ENCODE data around the gene ATF7IP.

Gene ATF7IP

DNA sequence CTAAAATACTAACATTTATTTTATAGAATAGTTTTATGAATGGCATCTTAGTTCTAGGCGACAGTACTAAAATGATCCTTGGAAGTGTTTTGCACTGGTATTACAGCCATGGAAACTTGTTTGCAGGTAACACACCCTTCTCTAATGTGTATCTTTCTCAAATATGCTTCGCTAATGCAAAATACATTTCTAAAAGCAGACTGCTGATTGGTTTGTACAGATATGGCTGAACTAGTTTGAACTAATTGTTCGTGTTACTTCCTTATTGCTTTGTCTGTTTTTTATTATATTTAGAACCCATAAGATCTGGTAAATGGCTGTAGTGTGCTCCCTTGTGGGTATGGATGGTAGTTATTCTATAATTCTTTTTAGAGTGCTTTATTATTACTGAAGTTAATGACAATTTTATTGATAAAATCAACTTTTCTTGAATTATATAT lies 53.0 kb downstream of the ATF7IP start:
- DNase-seq (ENCODE audit: low read depth), result peak; percentile 55
- TF ChIP-seq, protein P1, sequence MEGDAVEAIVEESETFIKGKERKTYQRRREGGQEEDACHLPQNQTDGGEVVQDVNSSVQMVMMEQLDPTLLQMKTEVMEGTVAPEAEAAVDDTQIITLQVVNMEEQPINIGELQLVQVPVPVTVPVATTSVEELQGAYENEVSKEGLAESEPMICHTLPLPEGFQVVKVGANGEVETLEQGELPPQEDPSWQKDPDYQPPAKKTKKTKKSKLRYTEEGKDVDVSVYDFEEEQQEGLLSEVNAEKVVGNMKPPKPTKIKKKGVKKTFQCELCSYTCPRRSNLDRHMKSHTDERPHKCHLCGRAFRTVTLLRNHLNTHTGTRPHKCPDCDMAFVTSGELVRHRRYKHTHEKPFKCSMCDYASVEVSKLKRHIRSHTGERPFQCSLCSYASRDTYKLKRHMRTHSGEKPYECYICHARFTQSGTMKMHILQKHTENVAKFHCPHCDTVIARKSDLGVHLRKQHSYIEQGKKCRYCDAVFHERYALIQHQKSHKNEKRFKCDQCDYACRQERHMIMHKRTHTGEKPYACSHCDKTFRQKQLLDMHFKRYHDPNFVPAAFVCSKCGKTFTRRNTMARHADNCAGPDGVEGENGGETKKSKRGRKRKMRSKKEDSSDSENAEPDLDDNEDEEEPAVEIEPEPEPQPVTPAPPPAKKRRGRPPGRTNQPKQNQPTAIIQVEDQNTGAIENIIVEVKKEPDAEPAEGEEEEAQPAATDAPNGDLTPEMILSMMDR (IDR thresholded peaks at IDR 0.05; ENCODE audit: control insufficient read depth, extremely low read depth, insufficient read depth), result peak; percentile 36
- peak overlapping the region; percentile 30; the same call in 1 of the 2 replicates for H3K4me3 ChIP-seq (ENCODE audit: low read depth, low read length)

DNA sequence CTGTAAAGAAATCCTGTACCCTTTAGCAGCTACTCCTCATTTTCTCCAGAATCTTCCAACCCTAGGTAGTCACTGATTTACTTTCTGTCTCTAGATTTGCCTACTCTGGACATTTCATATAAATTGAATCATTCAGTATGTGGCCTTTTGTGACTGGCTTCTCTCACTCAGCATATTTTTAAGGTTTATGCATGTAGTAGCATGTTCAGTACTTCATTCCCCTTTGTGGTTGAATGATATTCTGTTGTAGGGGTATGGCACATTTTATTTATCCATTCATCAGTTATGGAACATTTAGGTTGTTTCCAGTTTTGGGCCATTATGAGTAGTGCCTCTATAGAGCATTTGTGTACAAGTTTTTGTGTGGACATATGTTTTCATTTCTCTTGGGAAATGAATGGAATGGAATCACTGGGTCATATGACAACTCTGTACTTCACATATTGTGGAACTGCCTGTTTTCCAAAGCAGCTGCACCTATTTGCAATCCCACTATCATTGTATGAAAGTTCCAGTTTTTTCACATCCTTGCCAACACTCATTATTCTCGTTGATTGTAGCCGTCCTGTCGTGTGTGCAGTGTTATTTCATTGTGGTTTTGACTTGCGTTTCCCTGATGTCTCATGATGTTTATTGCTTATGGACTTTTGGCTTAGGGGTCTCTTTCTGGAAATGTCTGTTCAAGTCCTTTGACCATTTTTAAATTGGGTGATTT lies 57.2 kb downstream of the ATF7IP start:
- DNase-seq (ENCODE audit: low read depth), result no peak
- H3K4me3 ChIP-seq (ENCODE audit: low read depth, low read length), result no peak overlapping the region
- TF ChIP-seq, protein P1 (IDR thresholded peaks at IDR 0.05; ENCODE audit: control insufficient read depth, extremely low read depth, insufficient read depth), result no peak

DNA sequence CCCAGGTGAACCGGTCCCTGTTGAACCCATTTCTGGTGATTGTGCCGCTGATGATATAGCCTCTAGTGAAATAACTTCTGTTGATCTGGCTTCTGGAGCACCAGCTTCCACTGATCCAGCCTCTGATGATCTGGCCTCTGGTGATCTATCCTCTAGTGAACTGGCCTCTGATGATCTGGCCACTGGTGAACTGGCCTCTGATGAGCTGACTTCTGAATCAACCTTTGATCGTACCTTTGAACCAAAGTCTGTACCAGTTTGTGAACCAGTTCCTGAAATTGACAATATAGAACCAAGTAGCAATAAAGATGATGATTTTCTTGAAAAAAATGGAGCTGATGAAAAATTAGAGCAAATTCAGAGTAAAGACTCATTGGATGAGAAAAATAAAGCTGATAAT lies 59.1 kb downstream of the ATF7IP start:
- no peak overlapping the region for H3K4me3 ChIP-seq (ENCODE audit: low read depth, low read length)
- DNase-seq (ENCODE audit: low read depth), result no peak
- TF ChIP-seq, protein P1 (IDR thresholded peaks at IDR 0.05; ENCODE audit: control insufficient read depth, extremely low read depth, insufficient read depth), result no peak

DNA sequence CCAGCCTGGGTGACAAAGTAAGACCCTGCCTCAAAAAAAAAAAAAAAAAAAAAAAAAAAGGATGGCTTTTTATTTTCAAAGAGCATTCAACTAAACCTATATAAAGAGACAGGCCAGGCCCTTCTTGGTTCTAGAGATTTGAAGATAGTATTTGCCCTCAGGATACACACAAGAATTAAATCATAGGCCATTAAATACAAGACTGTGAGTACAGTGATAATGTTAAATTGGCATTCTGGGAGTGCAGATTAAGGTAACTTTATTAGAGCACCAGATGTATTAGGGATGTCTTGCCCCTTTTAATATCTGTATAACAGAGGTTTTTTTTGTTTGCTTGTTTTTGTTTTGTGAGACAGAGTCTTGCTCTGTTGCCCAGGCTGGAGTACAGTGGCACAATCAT lies 61.3 kb downstream of the ATF7IP start:
- H3K4me3 ChIP-seq (ENCODE audit: low read depth, low read length), result no peak overlapping the region
- no peak for DNase-seq (ENCODE audit: low read depth)
- TF ChIP-seq, protein P1 (IDR thresholded peaks at IDR 0.05; ENCODE audit: control insufficient read depth, extremely low read depth, insufficient read depth), result no peak

DNA sequence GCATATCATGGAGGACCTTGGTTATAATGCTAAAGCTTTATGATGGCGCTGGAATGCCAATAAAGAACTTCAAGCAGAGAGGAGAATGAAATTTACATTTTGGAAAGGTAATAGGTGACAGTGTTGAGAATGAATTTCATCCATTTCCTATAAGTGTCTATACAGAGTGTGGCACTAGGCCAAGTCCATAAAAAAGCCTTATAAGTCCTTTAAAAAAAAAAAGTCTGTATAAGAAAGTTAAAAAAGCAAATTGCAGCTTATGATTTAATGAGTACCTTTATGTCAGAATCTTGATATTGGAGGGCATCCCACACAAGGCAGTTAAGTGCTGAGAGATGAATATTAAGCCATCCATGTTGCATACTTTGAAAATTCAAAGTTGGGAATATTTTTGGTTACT lies 62.4 kb downstream of the ATF7IP start:
- H3K4me3 ChIP-seq (ENCODE audit: low read depth, low read length), result no peak overlapping the region
- TF ChIP-seq, protein P1 (IDR thresholded peaks at IDR 0.05; ENCODE audit: control insufficient read depth, extremely low read depth, insufficient read depth), result no peak
- DNase-seq (ENCODE audit: low read depth), result no peak

DNA sequence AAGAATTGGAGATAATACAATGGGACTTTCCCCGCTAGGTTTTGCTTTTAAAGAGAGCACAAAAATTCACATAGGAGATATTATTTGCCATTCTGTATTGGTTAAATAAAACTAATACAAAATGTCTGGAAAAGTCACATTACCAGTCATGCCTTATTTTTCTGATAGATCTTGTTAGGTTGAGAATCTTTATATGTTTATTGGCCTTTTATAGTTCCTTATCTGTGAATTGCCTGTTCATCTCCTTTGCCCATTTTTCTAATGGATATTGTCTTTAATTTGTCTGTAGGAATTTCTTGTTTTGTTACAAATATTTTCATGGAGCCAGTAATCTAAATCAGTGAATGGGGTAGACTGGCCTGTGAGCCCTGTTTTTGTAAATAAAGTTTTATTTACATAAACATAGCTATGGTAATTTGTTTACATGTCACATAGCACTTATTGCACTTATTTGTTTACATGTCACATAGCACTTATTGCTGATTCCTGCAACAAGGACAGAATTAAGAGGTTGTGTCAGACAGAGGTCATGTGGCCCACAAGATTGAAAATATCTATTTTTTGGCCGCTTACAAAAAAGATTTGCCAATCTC lies 65.0 kb downstream of the ATF7IP start:
- TF ChIP-seq, protein P1 (IDR thresholded peaks at IDR 0.05; ENCODE audit: control insufficient read depth, extremely low read depth, insufficient read depth), result no peak
- H3K4me3 ChIP-seq (ENCODE audit: low read depth, low read length), result no peak overlapping the region

More for the DNA sequence above, 65.0 kb downstream of the ATF7IP start:
- no peak for DNase-seq (ENCODE audit: low read depth)

Measured in LNCaP clone FGC (cell line).